Muscle of leg (tissue), 11 donors: ENCODE measurements around the gene UNC5B. TPM values are rescaled to one million over a fixed set of nuclear protein-coding genes. Genes with fewer than 3 reads are reported as not detected.

Experiments used
- DNase-seq: peaks from one replicate; pipeline ENCODE4 v3.0.0; 2013
- H3K27ac ChIP-seq: one replicate; pipeline ENCODE4 v1.5.1; 2013; ENCODE audit warnings: mild to moderate bottlenecking, low read length, control low read depth
- H3K27me3 ChIP-seq: one replicate; pipeline ENCODE4 v1.6.1; 2013; ENCODE audit warnings: low read length; ENCODE audit not compliant: control insufficient read depth, insufficient read depth
- H3K36me3 ChIP-seq: one replicate; pipeline ENCODE4 v1.6.1; 2013; ENCODE audit warnings: low read length; ENCODE audit not compliant: control insufficient read depth, insufficient read depth
- H3K4me1 ChIP-seq: one replicate; pipeline ENCODE4 v1.6.1; 2013; ENCODE audit warnings: low read length; ENCODE audit not compliant: control insufficient read depth, insufficient read depth
- H3K4me3 ChIP-seq: one replicate; pipeline ENCODE4 v1.5.1; 2013; ENCODE audit warnings: low read length, control low read depth
- H3K9me3 ChIP-seq: replicated peaks from 2 replicates; pipeline ENCODE4 v1.6.1; 2013; ENCODE audit warnings: low read depth, low read length; ENCODE audit not compliant: control insufficient read depth
- WGBS: methylation state at CpG from one replicate; pipeline ENCODE4 v1.1.5; 2013; ENCODE audit warnings: missing lambda C conversion rate; ENCODE audit not compliant: insufficient coverage; 5-methylcytosine and 5-hydroxymethylcytosine counted together
- polyA plus RNA-seq, 8 donors: library from polyadenylated mRNA; unstranded; fragments of 120-200 nt; gene quantifications; one replicate each; pipeline versions ENCODE4 v1.2.1 to v1.2.3, GENCODE V29; 2013; ENCODE audit warnings: inconsistent platforms in 1 of 8, low replicate concordance in 1 of 8; ENCODE audit not compliant: insufficient read length in 8 of 8, insufficient read depth in 1 of 8
- total RNA-seq: library from RNA; stranded (reverse); fragments of 120-200 nt; gene quantifications from one replicate; pipeline ENCODE4 v1.2.4, GENCODE V29; 2013

The UNC5B gene
- total and polyA plus RNA-seq, 9 donors, result 6.4 to 13.3 (median 11.9) TPM

- Histone ChIP-seq H3K27me3 (no peaks in the 10 kb centered on the region), H3K27ac (no peak overlapping the region), H3K4me3 (no peak overlapping the region), H3K36me3 (peaks cover 29% of the 10 kb centered on the region), H3K4me1 (peaks cover 2% of the 10 kb centered on the region), H3K9me3 (no peaks in the 10 kb centered on the region)
- WGBS, result 64% methylated on average over 16 of the region's 16 CpGs
- no peak for DNase-seq
Observed at GRCh38 chr10:71326464-71326881, 114.1 kb downstream of the UNC5B start.

GRCh38 chr10:71330789-71331404, 118.5 kb downstream of the UNC5B start:
- Histone ChIP-seq H3K36me3 (peaks cover 6% of the 10 kb centered on the region), H3K9me3 (no peaks in the 10 kb centered on the region)
- 67% methylated on average over 3 of the region's 4 CpGs for WGBS

GRCh38 chr10:71331736-71332135, 119.4 kb downstream of the UNC5B start:
- Histone ChIP-seq H3K36me3 (peaks cover 6% of the 10 kb centered on the region), H3K27ac (no peak overlapping the region), H3K27me3 (no peaks in the 10 kb centered on the region), H3K9me3 (no peaks in the 10 kb centered on the region), H3K4me3 (no peak overlapping the region), H3K4me1 (peaks cover 6% of the 10 kb centered on the region)
- DNase-seq, result peak; percentile 56
- WGBS, result no CpG with 5 or more reads among the region's 4 CpGs

More at GRCh38 chr10:71330789-71331404, 118.5 kb downstream of the UNC5B start:
- no peak overlapping the region for H3K27ac ChIP-seq
- no peak overlapping the region for H3K4me3 ChIP-seq
- DNase-seq, result no peak
- H3K4me1 ChIP-seq, result peaks cover 5% of the 10 kb centered on the region
- no peaks in the 10 kb centered on the region for H3K27me3 ChIP-seq

DNA sequence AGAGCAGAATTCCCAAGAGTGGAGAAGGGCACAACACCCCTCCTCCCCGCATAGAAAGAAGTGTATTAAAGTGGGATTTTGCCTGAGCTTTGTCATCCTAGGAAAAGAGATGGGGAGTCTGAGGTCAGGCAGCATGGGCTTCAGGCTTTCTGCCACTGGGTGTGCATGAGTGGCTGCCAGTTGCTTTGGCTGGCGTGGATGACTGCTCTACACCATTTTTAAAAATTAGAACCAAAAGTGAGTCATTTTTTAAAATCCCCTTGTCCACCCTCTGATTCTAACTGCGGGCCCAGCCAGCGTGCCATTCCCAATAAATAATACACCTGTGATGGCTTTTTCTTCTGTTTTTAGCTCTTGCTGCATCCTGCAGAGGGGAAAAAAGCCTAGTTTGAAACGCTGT, 120.1 kb downstream of the UNC5B start:
- WGBS, result 58% methylated on average over 4 of the region's 5 CpGs
- Histone ChIP-seq H3K27me3 (no peaks in the 10 kb centered on the region), H3K9me3 (no peaks in the 10 kb centered on the region), H3K4me3 (no peak overlapping the region), H3K36me3 (peaks cover 6% of the 10 kb centered on the region), H3K27ac (no peak overlapping the region), H3K4me1 (peaks cover 11% of the 10 kb centered on the region)
- DNase-seq, result peak; percentile 40

DNA sequence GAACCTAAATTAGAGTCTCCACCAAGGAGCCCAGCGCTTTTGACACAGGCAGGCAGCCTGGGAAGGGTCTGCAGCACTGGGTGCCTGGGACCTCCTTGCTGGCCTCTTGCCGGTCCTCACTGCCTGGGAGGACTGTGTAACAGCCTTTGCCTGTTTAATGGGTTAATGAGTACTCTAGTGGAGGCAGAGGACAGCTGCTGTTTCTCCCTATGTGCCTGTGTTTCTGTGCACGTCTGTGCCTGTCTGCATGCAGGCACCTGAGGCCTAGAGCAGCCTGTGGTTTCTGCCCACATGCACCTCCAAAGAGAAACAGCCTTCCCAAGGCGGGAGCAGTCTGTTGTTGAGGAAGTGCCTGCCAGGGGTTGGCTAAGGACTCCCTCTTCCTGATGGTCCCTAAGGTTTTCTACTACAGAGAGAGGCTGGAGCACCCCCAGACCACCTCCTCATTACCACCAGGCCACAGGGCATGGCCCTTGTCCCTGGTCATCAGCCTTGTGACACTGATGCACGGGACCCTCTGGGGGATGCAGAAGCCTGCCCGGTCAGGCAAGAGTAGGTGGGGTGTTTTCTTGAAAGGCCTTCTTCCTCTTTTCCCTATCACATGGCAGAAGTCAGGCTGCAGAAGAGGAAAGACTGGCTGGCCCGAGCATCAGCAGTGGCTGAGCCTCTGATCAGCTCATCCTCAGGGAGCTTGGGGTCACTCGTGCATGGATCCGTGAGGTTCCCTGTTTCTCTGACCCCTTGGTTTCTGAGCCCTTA, 120.9 kb downstream of the UNC5B start:
- peaks cover 2% of the 10 kb centered on the region for H3K36me3 ChIP-seq
- WGBS, result 54% methylated on average over 4 of the region's 9 CpGs
- peaks cover 11% of the 10 kb centered on the region for H3K4me1 ChIP-seq
- H3K27me3 ChIP-seq, result no peaks in the 10 kb centered on the region
- H3K27ac ChIP-seq, result no peak overlapping the region
- DNase-seq, result peak; percentile 48
- no peak overlapping the region for H3K4me3 ChIP-seq
- no peaks in the 10 kb centered on the region for H3K9me3 ChIP-seq

DNA sequence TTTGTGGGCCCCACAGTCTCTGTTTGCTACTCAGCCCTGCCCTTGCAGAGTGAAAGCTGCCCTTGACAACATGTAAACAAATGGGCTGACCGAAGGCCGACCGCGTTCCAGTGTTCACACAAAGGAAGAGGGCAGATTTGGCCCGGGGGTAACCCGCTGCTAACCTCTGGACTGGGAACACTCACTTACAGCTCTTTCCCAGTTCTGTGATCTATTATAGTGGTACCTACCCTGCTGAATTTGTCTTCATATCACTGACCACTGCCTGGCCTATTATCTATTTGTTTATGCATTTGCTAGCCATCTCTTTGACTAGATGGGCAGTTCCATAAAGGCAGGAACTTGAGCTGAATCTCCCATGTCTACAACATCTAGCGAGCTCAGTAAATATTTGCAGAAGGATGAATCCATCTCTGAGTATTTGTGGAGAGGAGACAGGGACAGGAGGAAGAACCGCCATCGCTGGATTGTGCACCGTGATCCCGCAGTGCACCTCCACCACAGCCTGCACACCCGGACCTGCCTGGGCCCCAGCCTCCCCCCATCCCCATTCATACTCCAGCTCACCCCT, 121.9 kb downstream of the UNC5B start:
- Histone ChIP-seq H3K27ac (no peak overlapping the region), H3K4me3 (no peak overlapping the region), H3K36me3 (no peaks in the 10 kb centered on the region), H3K4me1 (peaks cover 11% of the 10 kb centered on the region), H3K9me3 (no peaks in the 10 kb centered on the region), H3K27me3 (peaks cover under 1% of the 10 kb centered on the region)
- no peak for DNase-seq
- 70% methylated on average over 4 of the region's 12 CpGs for WGBS

DNA sequence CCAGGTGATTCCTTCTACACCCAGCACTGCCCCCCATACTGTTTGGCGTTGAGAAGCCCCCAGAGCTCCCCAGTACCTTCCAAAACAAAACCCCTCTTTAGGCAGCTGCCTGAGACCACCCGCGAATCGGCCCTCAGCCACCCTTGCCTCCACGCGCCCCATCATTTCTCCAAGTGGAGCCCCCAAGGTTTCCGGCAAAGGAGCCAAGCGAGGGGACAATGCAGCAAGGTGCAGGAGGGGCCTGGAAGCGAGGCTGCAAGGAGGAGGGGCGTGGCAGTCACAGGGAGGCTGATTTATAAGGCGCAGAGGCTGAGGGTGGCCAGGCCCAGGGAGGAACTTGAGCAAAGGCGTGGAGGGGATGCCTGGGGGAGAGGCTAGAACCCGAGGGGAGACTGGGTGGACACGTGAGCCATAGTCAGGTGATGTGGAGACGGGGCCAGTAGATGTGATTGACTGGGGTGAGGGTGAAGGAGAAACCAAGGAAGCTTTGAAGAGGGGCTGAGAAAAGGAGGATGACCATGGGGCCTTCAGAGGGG, 122.9 kb downstream of the UNC5B start:
- Histone ChIP-seq H3K4me3 (no peak overlapping the region), H3K36me3 (peaks cover 6% of the 10 kb centered on the region), H3K27me3 (peaks cover 2% of the 10 kb centered on the region), H3K27ac (no peak overlapping the region), H3K4me1 (peaks cover 11% of the 10 kb centered on the region), H3K9me3 (no peaks in the 10 kb centered on the region)
- 91% methylated on average over 15 of the region's 15 CpGs for whole genome bisulfite sequencing
- DNase-seq, result no peak

DNA sequence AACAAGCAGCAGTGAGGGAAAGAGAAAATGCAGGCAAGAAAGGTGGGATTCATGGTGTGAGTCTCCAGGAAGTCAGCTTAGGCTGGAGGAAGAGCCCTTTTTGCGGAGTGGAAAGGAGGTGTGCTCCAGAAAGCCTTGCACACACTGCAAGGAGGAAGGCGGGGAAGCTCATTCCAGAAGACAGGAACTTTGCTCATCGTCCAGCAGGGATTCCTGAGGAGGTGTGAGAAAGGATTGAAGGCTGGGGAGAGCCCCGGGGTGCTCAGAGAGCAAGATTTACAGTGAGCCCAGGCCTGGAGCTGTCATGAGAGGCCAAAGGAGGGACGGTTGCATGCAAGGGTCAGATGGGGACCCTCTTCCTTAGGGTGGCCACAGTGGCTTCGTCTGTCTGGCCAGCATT, 124.3 kb downstream of the UNC5B start:
- no peak overlapping the region for H3K4me3 ChIP-seq
- 39% methylated on average over 6 of the region's 6 CpGs for WGBS
- no peak for DNase-seq
- H3K27me3 ChIP-seq, result peaks cover 2% of the 10 kb centered on the region
- no peak overlapping the region for H3K27ac ChIP-seq
- H3K4me1 ChIP-seq, result peaks cover 12% of the 10 kb centered on the region
- no peaks in the 10 kb centered on the region for H3K9me3 ChIP-seq
- H3K36me3 ChIP-seq, result peaks cover 6% of the 10 kb centered on the region

GRCh38 chr10:71337219-71337701, 124.9 kb downstream of the UNC5B start:
- no peaks in the 10 kb centered on the region for H3K9me3 ChIP-seq
- H3K36me3 ChIP-seq, result peaks cover 6% of the 10 kb centered on the region
- no peak overlapping the region for H3K4me3 ChIP-seq
- peaks cover 17% of the 10 kb centered on the region for H3K4me1 ChIP-seq
- 79% methylated on average over 13 of the region's 13 CpGs for WGBS
- H3K27me3 ChIP-seq, result peaks cover 2% of the 10 kb centered on the region
- no peak overlapping the region for H3K27ac ChIP-seq
- DNase-seq, result no peak
